ENCODE data around the gene SNAPIN. TPM values are rescaled to one million over a fixed set of nuclear protein-coding genes. Genes with fewer than 3 reads are reported as not detected.

The SNAPIN gene
- total RNA-seq, 4 donors from 2014 or later: 10.5 to 38.4 (median 27.4) TPM

DNA sequence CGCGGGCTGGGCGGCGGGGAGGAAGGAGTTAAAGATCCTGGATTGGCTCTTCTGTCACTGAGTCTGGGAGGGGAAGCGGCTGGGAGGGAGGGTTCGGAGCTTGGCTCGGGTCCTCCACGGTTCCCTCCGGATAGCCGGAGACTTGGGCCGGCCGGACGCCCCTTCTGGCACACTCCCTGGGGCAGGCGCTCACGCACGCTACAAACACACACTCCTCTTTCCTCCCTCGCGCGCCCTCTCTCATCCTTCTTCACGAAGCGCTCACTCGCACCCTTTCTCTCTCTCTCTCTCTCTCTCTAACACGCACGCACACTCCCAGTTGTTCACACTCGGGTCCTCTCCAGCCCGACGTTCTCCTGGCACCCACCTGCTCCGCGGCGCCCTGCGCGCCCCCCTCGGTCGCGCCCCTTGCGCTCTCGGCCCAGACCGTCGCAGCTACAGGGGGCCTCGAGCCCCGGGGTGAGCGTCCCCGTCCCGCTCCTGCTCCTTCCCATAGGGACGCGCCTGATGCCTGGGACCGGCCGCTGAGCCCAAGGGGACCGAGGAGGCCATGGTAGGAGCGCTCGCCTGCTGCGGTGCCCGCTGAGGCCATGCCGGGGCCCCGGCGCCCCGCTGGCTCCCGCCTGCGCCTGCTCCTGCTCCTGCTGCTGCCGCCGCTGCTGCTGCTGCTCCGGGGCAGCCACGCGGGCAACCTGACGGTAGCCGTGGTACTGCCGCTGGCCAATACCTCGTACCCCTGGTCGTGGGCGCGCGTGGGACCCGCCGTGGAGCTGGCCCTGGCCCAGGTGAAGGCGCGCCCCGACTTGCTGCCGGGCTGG, 20.2 kb downstream of the SNAPIN start, which contains the start of gene NPR1:
Gene NPR1 (plus strand): TSS at position 170 of the 818 bp plus-strand sequence. CDS start 421 bp downstream, at position 591.
- Histone ChIP-seq H3K4me3 (peak within 1 kb of the TSS; percentile 16 to 53 (median 43)), H3K36me3 (no peaks in the 10 kb centered on the region), H3K9me3 (no peaks in the 10 kb centered on the region), H3K27me3 (peaks cover 49% of the 10 kb centered on the region), H3K27ac (peak within 1 kb of the TSS; percentile 15 to 64 (median 39)), H3K4me1 (peaks cover 10 to 27% (median 20%) of the 10 kb centered on the region in 4 donors)
- peak; percentile 33 for DNase-seq
- 1% methylated on average over 41 of the region's 78 CpGs; no CpG with 5 or more reads in 1 of the 2 donors for WGBS, 2 donors (ENCODE audit: low coverage in 1 of 2)
- TF ChIP-seq POLR2A (IDR thresholded peaks at IDR 0.05) (no peak), EP300 (IDR thresholded peaks at IDR 0.05; ENCODE audit: low read depth) (no peak), POLR2AphosphoS5 (IDR thresholded peaks at IDR 0.05) (no peak)
- TF ChIP-seq, protein P1, sequence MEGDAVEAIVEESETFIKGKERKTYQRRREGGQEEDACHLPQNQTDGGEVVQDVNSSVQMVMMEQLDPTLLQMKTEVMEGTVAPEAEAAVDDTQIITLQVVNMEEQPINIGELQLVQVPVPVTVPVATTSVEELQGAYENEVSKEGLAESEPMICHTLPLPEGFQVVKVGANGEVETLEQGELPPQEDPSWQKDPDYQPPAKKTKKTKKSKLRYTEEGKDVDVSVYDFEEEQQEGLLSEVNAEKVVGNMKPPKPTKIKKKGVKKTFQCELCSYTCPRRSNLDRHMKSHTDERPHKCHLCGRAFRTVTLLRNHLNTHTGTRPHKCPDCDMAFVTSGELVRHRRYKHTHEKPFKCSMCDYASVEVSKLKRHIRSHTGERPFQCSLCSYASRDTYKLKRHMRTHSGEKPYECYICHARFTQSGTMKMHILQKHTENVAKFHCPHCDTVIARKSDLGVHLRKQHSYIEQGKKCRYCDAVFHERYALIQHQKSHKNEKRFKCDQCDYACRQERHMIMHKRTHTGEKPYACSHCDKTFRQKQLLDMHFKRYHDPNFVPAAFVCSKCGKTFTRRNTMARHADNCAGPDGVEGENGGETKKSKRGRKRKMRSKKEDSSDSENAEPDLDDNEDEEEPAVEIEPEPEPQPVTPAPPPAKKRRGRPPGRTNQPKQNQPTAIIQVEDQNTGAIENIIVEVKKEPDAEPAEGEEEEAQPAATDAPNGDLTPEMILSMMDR (IDR thresholded peaks at IDR 0.05): no peak
- in situ Hi-C loops (cut with MboI; ENCODE audit: low pct_ligation_motif_present in 1 of 4, low pct_unique_long_range_greater_than_20kb in 1 of 4, low sequenced_read_pairs in 3 of 4): loop anchor here in 3 of 4 donors (10.0 to 25.0 kb wide), 4 partner anchors 66 to 309 kb away; partner anchors contain the start of genes RAB13 (in 2 of the 3), JTB (in 1 of the 3), RPS27 (in 1 of the 3) and SLC27A3 (in 1 of the 3)
- intact Hi-C loops (cut with DNase I; ENCODE audit: low total_unique reads): loop anchor here (1.0 to 10.0 kb wide), 3 partner anchors 70 to 306 kb away; partner anchors contain the start of gene RAB13

DNA sequence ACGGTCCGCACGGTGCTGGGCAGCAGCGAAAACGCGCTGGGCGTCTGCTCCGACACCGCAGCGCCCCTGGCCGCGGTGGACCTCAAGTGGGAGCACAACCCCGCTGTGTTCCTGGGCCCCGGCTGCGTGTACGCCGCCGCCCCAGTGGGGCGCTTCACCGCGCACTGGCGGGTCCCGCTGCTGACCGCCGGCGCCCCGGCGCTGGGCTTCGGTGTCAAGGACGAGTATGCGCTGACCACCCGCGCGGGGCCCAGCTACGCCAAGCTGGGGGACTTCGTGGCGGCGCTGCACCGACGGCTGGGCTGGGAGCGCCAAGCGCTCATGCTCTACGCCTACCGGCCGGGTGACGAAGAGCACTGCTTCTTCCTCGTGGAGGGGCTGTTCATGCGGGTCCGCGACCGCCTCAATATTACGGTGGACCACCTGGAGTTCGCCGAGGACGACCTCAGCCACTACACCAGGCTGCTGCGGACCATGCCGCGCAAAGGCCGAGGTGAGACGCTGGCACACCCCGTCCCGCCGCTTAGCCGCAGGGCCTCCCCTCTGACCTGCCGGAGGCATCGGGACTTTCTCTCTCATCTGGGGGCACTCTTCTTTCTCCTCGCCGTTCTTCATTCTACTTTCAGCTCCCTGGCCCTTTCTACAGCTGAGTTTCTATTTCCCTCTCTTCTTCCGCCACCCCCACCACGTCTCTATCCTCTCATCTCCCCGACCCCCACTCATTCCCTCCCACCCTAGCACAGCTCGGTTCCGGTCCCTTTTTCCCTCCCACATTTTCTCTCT, 21.0 kb downstream of the SNAPIN start:
- DNase-seq: no peak
- Histone ChIP-seq H3K9me3 (no peaks in the 10 kb centered on the region), H3K4me1 (peaks cover 10 to 27% (median 20%) of the 10 kb centered on the region in 4 donors), H3K27me3 (peaks cover 49% of the 10 kb centered on the region), H3K4me3 (peak overlapping the region; percentile 16 to 53 (median 43)), H3K36me3 (no peaks in the 10 kb centered on the region), H3K27ac (peak overlapping the region; percentile 15 to 64 (median 39))
- 0 to 5% methylated on average over 1 to 36 of the region's 73 CpGs for WGBS, 2 donors (ENCODE audit: low coverage in 1 of 2)
- intact Hi-C loops (cut with DNase I; ENCODE audit: low total_unique reads) (loop anchor here (2.0 to 10.0 kb wide), 2 partner anchors 69 to 305 kb away; partner anchors contain the start of gene RAB13), in situ Hi-C loops (cut with MboI; ENCODE audit: low pct_ligation_motif_present in 1 of 4, low pct_unique_long_range_greater_than_20kb in 1 of 4, low sequenced_read_pairs in 3 of 4) (loop anchor here in 3 of 4 donors (10.0 to 25.0 kb wide), 4 partner anchors 65 to 308 kb away; partner anchors contain the start of genes RAB13 (in 2 of the 3), JTB (in 1 of the 3), RPS27 (in 1 of the 3) and SLC27A3 (in 1 of the 3))
- TF ChIP-seq POLR2A (IDR thresholded peaks at IDR 0.05) (no peak), EP300 (IDR thresholded peaks at IDR 0.05; ENCODE audit: low read depth) (no peak)
- TF ChIP-seq, protein P1 (IDR thresholded peaks at IDR 0.05): peak in 2 of 5 experiments; percentile 24 to 31

DNA sequence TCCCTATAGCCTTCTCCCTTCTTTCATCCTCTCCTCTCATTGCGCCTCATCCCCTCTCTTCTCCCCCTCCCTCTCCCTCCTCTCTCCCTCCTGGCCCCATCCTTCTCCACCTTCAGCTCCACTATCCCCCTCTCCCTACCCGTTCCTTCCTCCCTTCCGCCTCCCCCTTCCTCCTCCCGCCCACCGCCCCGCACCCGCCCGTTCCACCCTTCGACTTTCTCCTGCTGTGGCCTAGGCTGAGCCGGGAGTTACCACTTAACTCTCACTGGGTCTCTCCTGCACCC, 21.6 kb downstream of the SNAPIN start:
- Histone ChIP-seq H3K9me3 (no peaks in the 10 kb centered on the region), H3K36me3 (no peaks in the 10 kb centered on the region), H3K27ac (no peak overlapping the region), H3K4me3 (peak overlapping the region in 3 of 4 donors; percentile 16 to 53 (median 44)), H3K27me3 (peaks cover 49% of the 10 kb centered on the region), H3K4me1 (peaks cover 10 to 27% (median 20%) of the 10 kb centered on the region in 4 donors)
- intact Hi-C loops (cut with DNase I; ENCODE audit: low total_unique reads) (no loop called here), in situ Hi-C loops (cut with MboI; ENCODE audit: low pct_ligation_motif_present in 1 of 4, low pct_unique_long_range_greater_than_20kb in 1 of 4, low sequenced_read_pairs in 3 of 4) (loop anchor here in 1 of 4 donors (25.0 kb wide), 1 partner anchor 307 kb away; the partner anchor contains the start of genes JTB, RAB13 and RPS27)
- 20 to 29% methylated on average over 1 to 10 of the region's 10 CpGs for WGBS, 2 donors (ENCODE audit: low coverage in 1 of 2)
- no peak for TF ChIP-seq POLR2A (IDR thresholded peaks at IDR 0.05)
- TF ChIP-seq, protein P1 (IDR thresholded peaks at IDR 0.05): no peak
- no peak for TF ChIP-seq EP300 (IDR thresholded peaks at IDR 0.05; ENCODE audit: low read depth)
- TF ChIP-seq POLR2AphosphoS5 (IDR thresholded peaks at IDR 0.05): no peak
- DNase-seq: no peak
